GM21786 (cell line): ENCODE results near the gene CDH26.

ENCODE experiments used
- ATAC-seq: cut with Tn5 transposase; IDR thresholded peaks from one replicate; pipeline ENCODE4 v1.9.1; 2021; ENCODE audit not compliant: unreplicated experiment

Gene CDH26

DNA sequence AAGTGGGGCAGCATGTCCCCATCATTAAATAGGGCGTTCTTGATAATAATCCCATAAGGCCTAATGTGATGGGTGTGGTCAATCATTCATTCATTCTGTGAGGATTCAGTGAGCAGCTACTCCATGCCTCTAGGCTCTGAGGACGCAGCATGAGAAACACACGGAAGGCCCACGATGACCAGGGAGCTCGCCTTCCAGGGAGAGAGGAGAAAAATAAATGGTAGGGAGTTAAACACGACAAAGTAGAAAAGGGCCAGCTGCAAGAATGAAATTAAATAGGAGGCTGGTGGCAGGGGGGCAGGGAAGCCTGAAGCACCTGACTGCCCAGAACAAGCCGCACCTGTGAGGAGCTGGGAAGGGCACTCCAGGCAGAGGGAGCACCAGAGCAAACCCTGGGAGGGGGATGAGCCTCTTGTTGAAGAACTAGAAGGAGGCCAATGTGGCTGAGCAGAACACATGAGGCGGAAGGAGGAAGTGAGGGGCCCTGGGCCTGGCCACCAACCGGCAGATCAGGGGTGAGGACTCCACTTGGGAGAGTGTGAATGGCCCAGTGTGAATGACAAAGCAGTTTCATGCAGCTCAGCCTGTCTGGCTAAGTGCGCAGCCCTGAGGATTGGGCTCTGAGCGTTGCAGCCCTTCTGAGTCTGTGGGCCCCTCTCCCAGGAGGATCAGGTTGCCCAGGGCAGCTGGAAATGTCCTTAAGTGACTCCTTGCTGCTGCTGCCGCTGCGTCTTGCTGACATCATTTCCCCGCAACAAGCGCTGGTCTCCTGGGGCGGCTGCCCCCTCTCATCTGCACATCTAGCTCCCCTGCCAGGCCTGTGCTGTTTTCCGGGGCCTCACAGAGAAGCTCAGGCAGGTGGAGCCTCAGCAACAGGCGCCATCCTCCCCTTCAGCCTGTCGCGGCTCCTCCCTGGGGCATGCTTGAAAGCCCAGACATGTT lies 99.9 kb downstream of the CDH26 start:
- no peak for ATAC-seq

DNA sequence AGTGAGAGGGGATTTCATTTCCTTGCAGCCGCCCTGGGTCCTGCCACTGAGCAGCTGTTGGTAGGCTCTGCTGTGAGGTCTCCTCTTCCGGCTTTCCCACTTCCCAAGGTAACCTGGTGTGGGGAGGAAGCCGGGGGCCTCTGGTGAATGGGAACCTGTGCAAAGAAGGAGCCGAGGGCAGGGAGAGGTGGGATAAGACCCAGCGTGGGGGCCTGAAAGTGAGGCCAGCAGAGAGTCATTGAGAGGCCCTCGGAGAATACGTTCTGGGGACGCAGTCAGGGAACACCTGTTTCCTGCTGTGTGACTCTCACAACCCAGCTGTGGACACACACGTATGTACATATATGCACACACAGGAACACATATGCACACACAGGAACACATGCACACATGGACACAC lies 100.7 kb downstream of the CDH26 start:
- ATAC-seq = no peak

DNA sequence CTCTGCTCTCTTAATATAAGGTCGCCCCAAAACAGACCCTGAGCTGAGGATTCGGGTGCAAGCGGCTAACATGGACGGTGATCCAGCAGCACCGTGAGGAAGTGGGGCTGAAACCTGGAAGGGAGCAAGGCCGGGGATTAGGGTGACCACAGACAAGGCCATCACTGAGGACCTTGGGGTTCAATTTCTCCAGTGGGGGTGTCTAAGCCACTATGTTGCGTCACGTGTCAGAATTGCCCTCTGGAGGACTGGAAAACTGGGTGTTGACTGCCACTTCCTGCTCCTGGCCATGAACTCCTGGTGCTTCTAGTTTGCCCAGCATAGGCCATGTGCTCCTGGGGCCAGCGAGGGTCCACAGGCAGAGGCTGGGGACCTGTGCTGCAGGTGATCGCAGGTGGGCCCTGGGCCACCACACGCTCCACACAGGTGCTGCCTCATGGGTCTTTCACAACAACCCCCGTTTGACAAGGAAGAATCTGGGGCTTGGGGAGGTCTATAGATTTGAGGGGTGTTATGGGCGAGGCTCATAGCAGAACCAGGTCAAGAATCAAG lies 101.9 kb downstream of the CDH26 start:
- no peak for ATAC-seq

DNA sequence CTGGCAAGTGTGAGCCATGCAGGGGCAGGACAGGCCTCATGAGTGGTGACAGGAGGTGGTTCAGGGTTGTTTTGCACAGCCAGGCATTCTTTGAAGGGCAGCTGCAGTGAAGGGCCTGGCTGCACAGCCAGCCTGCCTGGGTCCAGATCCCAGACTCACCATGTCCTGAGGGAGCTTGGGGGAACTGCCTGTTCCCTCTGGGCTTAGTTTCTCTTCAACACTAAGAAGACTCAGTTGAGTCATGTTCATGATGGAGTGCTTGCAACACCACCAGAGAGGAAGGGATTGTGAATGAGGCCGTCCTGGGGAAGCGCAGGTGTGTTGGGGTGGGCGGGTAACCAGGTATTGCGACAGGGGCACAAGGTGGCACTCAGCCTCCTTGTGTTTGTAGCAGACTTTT lies 102.4 kb downstream of the CDH26 start:
- ATAC-seq = no peak

DNA sequence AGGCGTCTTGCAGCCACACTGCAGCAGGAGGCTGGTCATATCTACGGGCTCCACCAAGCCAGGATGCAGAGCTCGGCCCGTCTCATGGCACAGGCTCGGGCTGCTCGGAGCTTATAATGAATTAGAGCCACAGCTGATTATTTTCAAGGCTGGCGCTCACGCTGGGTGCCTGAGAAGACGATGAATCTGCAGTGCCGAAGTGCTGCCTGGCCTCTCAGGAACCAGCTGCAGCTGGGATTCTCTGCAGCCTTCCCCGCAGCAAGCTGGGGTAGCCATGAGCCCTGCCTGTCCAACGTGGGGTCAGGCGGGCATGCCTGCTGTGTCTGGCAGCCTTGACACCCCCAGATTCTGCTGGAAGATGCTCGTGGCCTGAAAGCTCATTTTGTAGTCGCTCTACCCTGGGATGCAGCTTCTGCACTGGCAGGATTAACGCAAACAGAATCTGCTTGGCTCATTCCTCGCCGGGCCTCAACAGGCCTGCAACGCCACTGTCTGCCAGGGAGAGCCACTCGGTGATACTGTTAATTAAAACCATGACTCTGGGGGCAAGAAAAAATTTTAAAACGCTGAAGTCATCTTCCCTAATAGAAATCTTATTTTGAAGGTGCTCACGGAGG lies 104.3 kb downstream of the CDH26 start:
- ATAC-seq = no peak

DNA sequence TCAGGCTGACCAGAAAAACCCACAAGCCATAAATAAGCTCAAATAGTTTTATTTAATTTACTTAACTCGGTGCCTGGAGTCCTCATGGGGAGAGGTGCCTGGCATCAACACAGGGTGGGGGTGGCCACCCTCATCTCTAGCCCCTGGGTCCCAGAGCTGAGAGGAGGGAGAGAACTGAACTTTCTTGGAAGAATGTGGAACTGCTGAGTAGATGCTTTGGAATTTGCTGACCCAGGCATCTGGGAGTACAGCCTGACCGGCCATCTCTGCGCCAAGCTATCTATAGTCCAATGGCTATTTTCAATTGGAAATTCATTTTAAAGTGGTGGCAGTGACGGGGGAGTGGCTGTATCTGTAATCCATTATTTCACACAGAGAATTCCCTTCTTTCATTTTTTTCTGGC lies 104.8 kb downstream of the CDH26 start:
- ATAC-seq = no peak

DNA sequence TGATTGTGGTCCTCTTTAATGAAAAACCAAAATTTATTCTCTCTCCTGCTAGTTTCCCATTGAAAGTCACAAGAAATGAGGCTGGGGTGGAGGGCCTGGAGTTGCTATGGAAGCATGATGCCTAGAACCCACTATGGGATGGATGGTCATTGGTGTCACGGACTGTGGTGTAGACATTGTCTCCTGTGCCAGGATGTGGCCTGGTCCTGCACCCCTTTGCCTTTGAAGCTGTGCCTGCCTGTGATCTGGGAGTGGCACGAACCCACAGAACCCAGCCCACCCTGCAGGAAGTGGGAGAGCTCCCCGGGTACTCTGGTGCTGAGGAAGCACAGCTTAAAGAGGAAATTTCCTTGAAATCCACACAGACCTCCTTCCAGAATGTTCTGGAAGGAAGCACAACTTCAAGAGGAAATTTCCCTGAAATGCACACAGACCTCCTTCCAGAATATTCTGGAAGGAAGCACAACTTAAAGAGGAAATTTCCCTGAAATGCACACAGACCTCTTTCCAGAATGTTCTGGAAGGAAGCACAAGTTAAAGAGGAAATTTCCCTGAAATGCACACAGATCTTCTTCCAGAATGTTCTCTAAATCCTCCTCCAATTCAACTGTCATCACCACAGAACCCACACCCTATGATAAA lies 105.6 kb downstream of the CDH26 start:
- no peak for ATAC-seq
